ENCODE measurements around the gene PADI2. TPM values are rescaled to one million over a fixed set of nuclear protein-coding genes. Genes with fewer than 3 reads are reported as not detected.

The PADI2 gene
- total RNA-seq, 1 donor from 2014 or later = 15.2 TPM

DNA sequence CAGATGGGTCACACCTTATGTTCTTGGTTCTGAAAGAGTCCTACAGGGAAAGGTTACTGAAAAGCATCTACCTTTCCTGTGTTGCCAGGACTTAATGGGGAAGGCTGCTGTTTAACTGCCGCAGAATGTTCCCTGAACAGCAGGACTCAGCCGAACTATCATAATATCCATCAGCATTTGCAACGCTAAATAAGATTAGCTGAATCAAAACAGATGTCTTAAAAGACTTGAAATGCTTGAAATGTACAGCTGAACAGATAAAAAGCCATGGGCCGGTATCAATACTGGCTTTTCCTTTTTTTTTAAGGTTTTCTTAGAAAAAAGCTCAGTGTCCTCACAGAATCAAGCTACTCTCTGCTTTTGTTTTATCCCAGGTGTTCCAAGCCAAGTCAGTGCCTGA is 87.8 kb downstream of the PADI2 start:
- no peak overlapping the region for H3K4me3 ChIP-seq (ENCODE audit: low read depth, low read length)
- no peak for DNase-seq (ENCODE audit: low read depth)
- TF ChIP-seq, protein P1, sequence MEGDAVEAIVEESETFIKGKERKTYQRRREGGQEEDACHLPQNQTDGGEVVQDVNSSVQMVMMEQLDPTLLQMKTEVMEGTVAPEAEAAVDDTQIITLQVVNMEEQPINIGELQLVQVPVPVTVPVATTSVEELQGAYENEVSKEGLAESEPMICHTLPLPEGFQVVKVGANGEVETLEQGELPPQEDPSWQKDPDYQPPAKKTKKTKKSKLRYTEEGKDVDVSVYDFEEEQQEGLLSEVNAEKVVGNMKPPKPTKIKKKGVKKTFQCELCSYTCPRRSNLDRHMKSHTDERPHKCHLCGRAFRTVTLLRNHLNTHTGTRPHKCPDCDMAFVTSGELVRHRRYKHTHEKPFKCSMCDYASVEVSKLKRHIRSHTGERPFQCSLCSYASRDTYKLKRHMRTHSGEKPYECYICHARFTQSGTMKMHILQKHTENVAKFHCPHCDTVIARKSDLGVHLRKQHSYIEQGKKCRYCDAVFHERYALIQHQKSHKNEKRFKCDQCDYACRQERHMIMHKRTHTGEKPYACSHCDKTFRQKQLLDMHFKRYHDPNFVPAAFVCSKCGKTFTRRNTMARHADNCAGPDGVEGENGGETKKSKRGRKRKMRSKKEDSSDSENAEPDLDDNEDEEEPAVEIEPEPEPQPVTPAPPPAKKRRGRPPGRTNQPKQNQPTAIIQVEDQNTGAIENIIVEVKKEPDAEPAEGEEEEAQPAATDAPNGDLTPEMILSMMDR (conservative IDR thresholded peaks at IDR 0.05; ENCODE audit: low read depth, low read length) = no peak

DNA sequence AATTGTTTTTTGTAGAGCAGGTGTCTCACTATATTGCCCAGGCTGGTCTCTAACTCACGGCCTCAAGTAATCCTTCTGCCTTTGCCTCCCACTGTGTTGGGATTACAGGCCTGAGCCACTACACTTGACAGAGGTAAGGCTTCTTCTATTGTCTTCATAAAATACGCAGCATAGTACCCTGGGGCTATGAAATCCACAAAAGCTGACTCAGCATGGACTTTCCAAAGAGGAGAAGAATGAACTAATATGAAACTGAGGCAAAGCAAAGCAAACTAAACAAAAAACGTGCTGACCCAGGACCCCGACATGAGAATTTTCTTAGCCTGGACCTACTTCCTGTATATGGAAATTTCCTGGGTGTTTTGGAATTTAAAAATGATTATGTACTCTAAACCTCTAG is 89.0 kb downstream of the PADI2 start:
- TF ChIP-seq, protein P1 (conservative IDR thresholded peaks at IDR 0.05; ENCODE audit: low read depth, low read length) = no peak
- no peak for DNase-seq (ENCODE audit: low read depth)
- no peak overlapping the region for H3K4me3 ChIP-seq (ENCODE audit: low read depth, low read length)

DNA sequence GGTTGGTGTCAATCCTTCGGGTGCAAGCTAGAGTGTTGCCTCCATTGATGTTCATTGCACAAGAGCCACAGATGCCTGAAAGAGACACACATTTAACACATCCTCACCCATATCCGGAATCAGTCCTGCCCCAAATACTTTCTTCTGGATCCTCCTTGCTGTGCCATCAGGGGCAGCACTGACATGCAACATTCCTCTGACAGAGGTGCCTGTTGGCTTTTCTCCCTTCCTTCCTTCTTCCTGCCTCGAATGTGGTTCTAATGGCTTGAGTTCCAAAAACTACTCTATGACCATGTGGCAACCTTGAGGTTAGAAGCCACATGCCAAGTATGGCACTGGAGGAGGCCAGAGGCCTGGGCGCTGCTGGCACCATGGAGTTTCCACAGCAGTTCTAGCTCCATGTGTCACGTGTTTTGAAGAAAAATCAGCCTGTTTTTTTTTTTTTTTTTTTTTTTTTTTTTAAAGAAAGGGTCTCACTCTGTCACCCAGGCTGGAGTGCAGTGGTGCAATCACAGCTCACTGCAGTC is 90.5 kb downstream of the PADI2 start:
- TF ChIP-seq, protein P1 (conservative IDR thresholded peaks at IDR 0.05; ENCODE audit: low read depth, low read length) = no peak
- DNase-seq (ENCODE audit: low read depth) = no peak
- no peak overlapping the region for H3K4me3 ChIP-seq (ENCODE audit: low read depth, low read length)

DNA sequence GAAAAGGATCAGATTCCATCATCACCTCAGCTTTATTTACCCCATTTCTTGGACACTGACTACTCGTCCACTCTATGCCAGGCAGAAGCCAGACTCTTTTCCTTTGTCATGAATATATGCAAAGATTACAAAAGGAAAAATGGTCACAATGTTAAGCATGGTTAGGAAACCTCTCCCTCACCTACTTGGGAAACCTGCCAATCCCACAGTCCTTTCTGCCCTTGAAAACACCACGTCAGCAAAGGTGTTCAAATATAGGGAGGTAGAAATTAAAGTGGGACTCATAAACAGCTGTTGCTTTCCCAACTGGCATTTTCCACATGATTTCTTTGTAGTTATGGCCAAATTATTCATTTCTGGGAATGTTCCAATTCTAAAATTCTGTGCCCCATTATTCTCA is 91.4 kb downstream of the PADI2 start:
- H3K4me3 ChIP-seq (ENCODE audit: low read depth, low read length) = no peak overlapping the region

DNA sequence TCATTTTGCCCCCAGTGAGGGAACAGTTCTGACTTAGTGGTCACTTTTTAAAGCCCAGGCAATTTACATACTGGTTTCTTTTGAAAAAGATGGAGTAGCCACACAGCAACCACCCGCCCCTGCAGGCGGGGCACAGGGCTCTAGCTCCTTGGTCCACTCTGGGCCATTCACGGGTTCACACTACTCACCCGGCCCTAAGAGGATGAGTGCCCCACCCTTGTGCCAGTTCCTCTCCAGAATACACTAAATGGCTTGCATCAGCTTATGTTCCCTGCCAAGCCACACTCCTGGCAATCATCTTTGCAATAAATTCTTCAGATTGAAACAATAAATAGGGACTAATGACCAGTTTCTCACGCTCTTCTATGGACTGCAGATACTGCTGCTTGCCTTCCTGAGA is 91.8 kb downstream of the PADI2 start:
- DNase-seq (ENCODE audit: low read depth) = no peak
- H3K4me3 ChIP-seq (ENCODE audit: low read depth, low read length) = no peak overlapping the region
- TF ChIP-seq, protein P1 (conservative IDR thresholded peaks at IDR 0.05; ENCODE audit: low read depth, low read length) = no peak

More for the DNA sequence above, 91.4 kb downstream of the PADI2 start:
- no peak for DNase-seq (ENCODE audit: low read depth)
- TF ChIP-seq, protein P1 (conservative IDR thresholded peaks at IDR 0.05; ENCODE audit: low read depth, low read length) = no peak

DNA sequence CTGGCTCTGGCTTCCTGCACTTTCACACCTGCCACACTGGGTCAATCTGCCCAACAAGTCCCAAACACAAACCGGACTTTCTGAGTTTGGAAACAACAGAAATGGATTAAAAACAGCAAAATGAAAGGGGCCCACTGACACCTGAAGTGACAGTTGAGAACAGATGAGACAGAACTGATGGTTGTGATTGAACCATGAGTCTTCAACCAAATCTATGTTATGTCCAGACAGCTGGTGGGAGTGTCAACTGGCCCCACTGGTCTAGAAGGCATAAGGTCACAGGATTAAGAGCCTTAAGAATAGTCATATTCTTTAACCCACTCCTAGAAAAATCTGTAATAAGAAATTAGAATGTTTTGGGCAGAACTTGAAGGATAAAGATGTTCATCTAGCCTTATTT is 94.5 kb downstream of the PADI2 start:
- H3K4me3 ChIP-seq (ENCODE audit: low read depth, low read length) = no peak overlapping the region
- TF ChIP-seq, protein P1 (conservative IDR thresholded peaks at IDR 0.05; ENCODE audit: low read depth, low read length) = no peak
- no peak for DNase-seq (ENCODE audit: low read depth)

DNA sequence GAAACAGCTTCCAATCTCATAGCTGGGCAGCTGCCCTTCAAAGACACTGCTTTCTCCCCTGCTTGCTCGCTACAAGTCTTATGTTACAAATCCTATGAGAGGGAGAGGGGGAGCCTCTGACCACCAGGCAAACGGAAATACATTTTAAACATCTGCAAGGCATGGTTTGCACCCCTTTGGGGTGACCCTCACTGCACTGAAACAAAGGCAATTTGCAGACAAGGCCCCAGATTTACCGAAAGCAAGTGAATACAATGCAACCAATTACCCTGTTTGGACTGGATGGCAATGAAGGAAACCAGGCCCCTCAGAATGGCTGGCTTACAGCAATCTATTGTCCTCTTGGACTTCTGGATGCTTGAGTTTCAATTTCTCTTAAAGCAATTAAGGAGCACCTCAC is 95.7 kb downstream of the PADI2 start:
- H3K4me3 ChIP-seq (ENCODE audit: low read depth, low read length) = no peak overlapping the region
- TF ChIP-seq, protein P1 (conservative IDR thresholded peaks at IDR 0.05; ENCODE audit: low read depth, low read length) = no peak
- DNase-seq (ENCODE audit: low read depth) = no peak

Measured in epithelial cell of proximal tubule (primary cell).